GM23338 (cell line): ENCODE results near the gene MEGF6. TPM values are rescaled to one million over a fixed set of nuclear protein-coding genes. Genes with fewer than 3 reads are reported as not detected.

ENCODE experiments used
- ATAC-seq: fragments of 200-7000 bp; cut with Tn5 transposase; 3 replicates; pipeline ENCODE4 v1.9.1; 2020
- DNase-seq: peaks from one replicate; pipeline ENCODE4 v3.0.0-alpha.2; 2015; ENCODE audit warnings: low spot score
- H2AFZ ChIP-seq: fragments of 200-600 bp; sonication (generic); 2 replicates; pipeline ENCODE4 v1.8.0; 2016; ENCODE audit warnings: antibody characterized with exemption, mild to moderate bottlenecking, moderate library complexity
- H3F3A ChIP-seq: fragments of 200-600 bp; sonication (generic); replicated peaks from 2 replicates; pipeline ENCODE4 v1.8.0; 2017; ENCODE audit warnings: antibody characterized with exemption, mixed run types, low read depth
- H3K27ac ChIP-seq: fragments of 200-600 bp; sonication (generic); 2 replicates; pipeline ENCODE4 v1.6.1; 2016; ENCODE audit warnings: low read depth
- H3K27me3 ChIP-seq: fragments of 200-600 bp; sonication (generic); 2 replicates; pipeline ENCODE4 v1.8.0; 2016; ENCODE audit warnings: mild to moderate bottlenecking, mixed run types, moderate library complexity; ENCODE audit not compliant: insufficient read depth
- H3K36me3 ChIP-seq: fragments of 200-600 bp; sonication (generic); 2 replicates; pipeline ENCODE4 v1.8.0; 2016; ENCODE audit warnings: mild to moderate bottlenecking; ENCODE audit not compliant: insufficient read depth
- H3K4me1 ChIP-seq: fragments of 200-600 bp; sonication (generic); 2 replicates; pipeline ENCODE4 v1.8.0; 2016; ENCODE audit warnings: mild to moderate bottlenecking, moderate library complexity; ENCODE audit not compliant: insufficient read depth
- H3K4me2 ChIP-seq: fragments of 200-600 bp; sonication (generic); 2 replicates; pipeline ENCODE4 v1.7.1; 2017; ENCODE audit warnings: mixed run types
- H3K4me3 ChIP-seq: fragments of 200-600 bp; sonication (generic); 2 replicates; pipeline ENCODE4 v1.6.1; 2016; ENCODE audit warnings: mixed run types
- H3K79me2 ChIP-seq: fragments of 200-600 bp; sonication (generic); replicated peaks from 2 replicates; pipeline ENCODE4 v1.8.0; 2017; ENCODE audit warnings: mild to moderate bottlenecking; ENCODE audit not compliant: insufficient read depth
- H3K9me2 ChIP-seq: fragments of 200-600 bp; sonication (generic); 2 replicates; pipeline ENCODE4 v1.8.0; 2017; ENCODE audit not compliant: insufficient read depth
- H4K20me1 ChIP-seq: fragments of 200-600 bp; sonication (generic); replicated peaks from 2 replicates; pipeline ENCODE4 v1.8.0; 2017; ENCODE audit warnings: mild to moderate bottlenecking; ENCODE audit not compliant: insufficient read depth
- H3K27ac Mint-ChIP-seq: 2 replicates; pipeline ENCODE4 v1.8.0; 2020; ENCODE audit warnings: inconsistent platforms, mild to moderate bottlenecking, moderate library complexity, mixed read lengths
- H3K27me3 Mint-ChIP-seq: 3 replicates; pipeline ENCODE4 v1.8.0; 2022; ENCODE audit warnings: low read depth, mild to moderate bottlenecking, moderate library complexity, mixed read lengths, inconsistent platforms; ENCODE audit not compliant: insufficient read depth, poor library complexity
- H3K36me3 Mint-ChIP-seq: 3 replicates; pipeline ENCODE4 v1.8.0; 2021; ENCODE audit warnings: low read depth, mild to moderate bottlenecking, inconsistent platforms, moderate library complexity, mixed read lengths
- H3K4me1 Mint-ChIP-seq: 3 replicates; pipeline ENCODE4 v1.8.0; 2020; ENCODE audit warnings: mild to moderate bottlenecking, inconsistent platforms, mixed read lengths
- H3K4me3 Mint-ChIP-seq: 3 replicates; pipeline ENCODE4 v1.8.0; 2021; ENCODE audit warnings: moderate library complexity, mild to moderate bottlenecking, inconsistent platforms, mixed read lengths
- H3K9me3 Mint-ChIP-seq: 3 replicates; pipeline ENCODE4 v1.8.0; 2020; ENCODE audit warnings: moderate library complexity, mild to moderate bottlenecking, inconsistent platforms, mixed read lengths
- CREB1 ChIP-seq: fragments of 250-450 bp; sonication (Bioruptor Pico); IDR thresholded peaks from 2 replicates; pipeline ENCODE4 v1.5.0; 2020; ENCODE audit warnings: low read depth, mild to moderate bottlenecking, moderate library complexity
- EZH2 ChIP-seq: fragments of 200-600 bp; sonication (generic); IDR thresholded peaks from one replicate; pipeline ENCODE4 v1.8.0; 2017; ENCODE audit warnings: antibody characterized with exemption, mild to moderate bottlenecking, low read depth; ENCODE audit not compliant: unreplicated experiment
- EZH2phosphoT487 ChIP-seq: fragments of 200-600 bp; sonication (generic); IDR thresholded peaks from one replicate; pipeline ENCODE4 v1.8.1; 2018; ENCODE audit warnings: antibody characterized with exemption; ENCODE audit not compliant: unreplicated experiment
- JUNB ChIP-seq: IDR thresholded peaks from one replicate; pipeline ENCODE4 v1.6.1; 2016; ENCODE audit warnings: antibody characterized with exemption; ENCODE audit not compliant: unreplicated experiment
- NANOG ChIP-seq: IDR thresholded peaks from 2 replicates; pipeline ENCODE4 v1.6.1; 2016; ENCODE audit warnings: antibody characterized with exemption, borderline replicate concordance
- POLR2AphosphoS5 ChIP-seq: IDR thresholded peaks from 2 replicates; pipeline ENCODE4 v1.6.1; 2016; ENCODE audit warnings: antibody characterized with exemption, low read depth
- STAT1 ChIP-seq: IDR thresholded peaks from one replicate; pipeline ENCODE4 v1.6.1; 2016; ENCODE audit warnings: antibody characterized with exemption; ENCODE audit not compliant: unreplicated experiment
- ZNF114 ChIP-seq: fragments of 250-450 bp; sonication (Bioruptor Pico); IDR thresholded peaks from 2 replicates; pipeline ENCODE4 v1.5.0; 2020; ENCODE audit warnings: mild to moderate bottlenecking, moderate library complexity
- ZNF331 ChIP-seq: fragments of 250-450 bp; sonication (Bioruptor Pico); IDR thresholded peaks from 2 replicates; pipeline ENCODE4 v1.5.0; 2020; ENCODE audit warnings: low read depth, mild to moderate bottlenecking, moderate library complexity
- polyA plus RNA-seq: library from polyadenylated mRNA; unstranded; fragments of >200 nt; fragmentation: Nextera tagmentation; extraction: Ambion mirVana; gene quantifications from 2 replicates; pipeline ENCODE4 v1.2.1, GENCODE V29; 2016
- total RNA-seq: library from RNA; depleted of rRNA; stranded (reverse); fragments of >200 nt; shearing (Covaris generic); gene quantifications from 2 replicates; pipeline ENCODE4 v1.2.3, GENCODE V29; 2014
- TF ChIP-seq, protein P1 (sequence below): fragments of 250-450 bp; sonication (Bioruptor Pico); IDR thresholded peaks from 2 replicates; pipeline ENCODE4 v1.5.0; 2020; ENCODE audit warnings: mild to moderate bottlenecking, moderate library complexity
- TF ChIP-seq, protein P2 (sequence below), 2 experiments: fragments of 200-600 bp in 1 of 2; sonication (generic) in 1 of 2; conservative IDR thresholded peaks; 2 replicates each; pipeline versions ENCODE4 v1.5.1 to v1.6.1; 2016 to 2017; ENCODE audit warnings: antibody characterized with exemption in 2 of 2, low read depth in 2 of 2, mild to moderate bottlenecking in 2 of 2, moderate library complexity in 1 of 2
- TF ChIP-seq, protein P3 (sequence below): IDR thresholded peaks from 2 replicates; pipeline ENCODE4 v1.6.1; 2016; ENCODE audit warnings: antibody characterized with exemption
- TF ChIP-seq, protein P4 (sequence below): IDR thresholded peaks from one replicate; pipeline ENCODE4 v1.6.1; 2018; ENCODE audit warnings: antibody characterized with exemption; ENCODE audit not compliant: unreplicated experiment

Gene MEGF6
- total and polyA plus RNA-seq, 2 experiments from 2014 or later = 4.0 to 21.4 TPM

- H3K27ac Mint-ChIP-seq = no peak overlapping the region
- no peaks in the 10 kb centered on the region for H3K79me2 ChIP-seq
- ATAC-seq (no peak), DNase-seq (no peak)
- no peaks in the 10 kb centered on the region for H3K36me3 ChIP-seq
- H3K27me3 Mint-ChIP-seq = no peaks in the 10 kb centered on the region
- H3K9me2 ChIP-seq = no peaks in the 10 kb centered on the region
- H3K4me3 ChIP-seq = no peak overlapping the region
- TF ChIP-seq, protein P1, sequence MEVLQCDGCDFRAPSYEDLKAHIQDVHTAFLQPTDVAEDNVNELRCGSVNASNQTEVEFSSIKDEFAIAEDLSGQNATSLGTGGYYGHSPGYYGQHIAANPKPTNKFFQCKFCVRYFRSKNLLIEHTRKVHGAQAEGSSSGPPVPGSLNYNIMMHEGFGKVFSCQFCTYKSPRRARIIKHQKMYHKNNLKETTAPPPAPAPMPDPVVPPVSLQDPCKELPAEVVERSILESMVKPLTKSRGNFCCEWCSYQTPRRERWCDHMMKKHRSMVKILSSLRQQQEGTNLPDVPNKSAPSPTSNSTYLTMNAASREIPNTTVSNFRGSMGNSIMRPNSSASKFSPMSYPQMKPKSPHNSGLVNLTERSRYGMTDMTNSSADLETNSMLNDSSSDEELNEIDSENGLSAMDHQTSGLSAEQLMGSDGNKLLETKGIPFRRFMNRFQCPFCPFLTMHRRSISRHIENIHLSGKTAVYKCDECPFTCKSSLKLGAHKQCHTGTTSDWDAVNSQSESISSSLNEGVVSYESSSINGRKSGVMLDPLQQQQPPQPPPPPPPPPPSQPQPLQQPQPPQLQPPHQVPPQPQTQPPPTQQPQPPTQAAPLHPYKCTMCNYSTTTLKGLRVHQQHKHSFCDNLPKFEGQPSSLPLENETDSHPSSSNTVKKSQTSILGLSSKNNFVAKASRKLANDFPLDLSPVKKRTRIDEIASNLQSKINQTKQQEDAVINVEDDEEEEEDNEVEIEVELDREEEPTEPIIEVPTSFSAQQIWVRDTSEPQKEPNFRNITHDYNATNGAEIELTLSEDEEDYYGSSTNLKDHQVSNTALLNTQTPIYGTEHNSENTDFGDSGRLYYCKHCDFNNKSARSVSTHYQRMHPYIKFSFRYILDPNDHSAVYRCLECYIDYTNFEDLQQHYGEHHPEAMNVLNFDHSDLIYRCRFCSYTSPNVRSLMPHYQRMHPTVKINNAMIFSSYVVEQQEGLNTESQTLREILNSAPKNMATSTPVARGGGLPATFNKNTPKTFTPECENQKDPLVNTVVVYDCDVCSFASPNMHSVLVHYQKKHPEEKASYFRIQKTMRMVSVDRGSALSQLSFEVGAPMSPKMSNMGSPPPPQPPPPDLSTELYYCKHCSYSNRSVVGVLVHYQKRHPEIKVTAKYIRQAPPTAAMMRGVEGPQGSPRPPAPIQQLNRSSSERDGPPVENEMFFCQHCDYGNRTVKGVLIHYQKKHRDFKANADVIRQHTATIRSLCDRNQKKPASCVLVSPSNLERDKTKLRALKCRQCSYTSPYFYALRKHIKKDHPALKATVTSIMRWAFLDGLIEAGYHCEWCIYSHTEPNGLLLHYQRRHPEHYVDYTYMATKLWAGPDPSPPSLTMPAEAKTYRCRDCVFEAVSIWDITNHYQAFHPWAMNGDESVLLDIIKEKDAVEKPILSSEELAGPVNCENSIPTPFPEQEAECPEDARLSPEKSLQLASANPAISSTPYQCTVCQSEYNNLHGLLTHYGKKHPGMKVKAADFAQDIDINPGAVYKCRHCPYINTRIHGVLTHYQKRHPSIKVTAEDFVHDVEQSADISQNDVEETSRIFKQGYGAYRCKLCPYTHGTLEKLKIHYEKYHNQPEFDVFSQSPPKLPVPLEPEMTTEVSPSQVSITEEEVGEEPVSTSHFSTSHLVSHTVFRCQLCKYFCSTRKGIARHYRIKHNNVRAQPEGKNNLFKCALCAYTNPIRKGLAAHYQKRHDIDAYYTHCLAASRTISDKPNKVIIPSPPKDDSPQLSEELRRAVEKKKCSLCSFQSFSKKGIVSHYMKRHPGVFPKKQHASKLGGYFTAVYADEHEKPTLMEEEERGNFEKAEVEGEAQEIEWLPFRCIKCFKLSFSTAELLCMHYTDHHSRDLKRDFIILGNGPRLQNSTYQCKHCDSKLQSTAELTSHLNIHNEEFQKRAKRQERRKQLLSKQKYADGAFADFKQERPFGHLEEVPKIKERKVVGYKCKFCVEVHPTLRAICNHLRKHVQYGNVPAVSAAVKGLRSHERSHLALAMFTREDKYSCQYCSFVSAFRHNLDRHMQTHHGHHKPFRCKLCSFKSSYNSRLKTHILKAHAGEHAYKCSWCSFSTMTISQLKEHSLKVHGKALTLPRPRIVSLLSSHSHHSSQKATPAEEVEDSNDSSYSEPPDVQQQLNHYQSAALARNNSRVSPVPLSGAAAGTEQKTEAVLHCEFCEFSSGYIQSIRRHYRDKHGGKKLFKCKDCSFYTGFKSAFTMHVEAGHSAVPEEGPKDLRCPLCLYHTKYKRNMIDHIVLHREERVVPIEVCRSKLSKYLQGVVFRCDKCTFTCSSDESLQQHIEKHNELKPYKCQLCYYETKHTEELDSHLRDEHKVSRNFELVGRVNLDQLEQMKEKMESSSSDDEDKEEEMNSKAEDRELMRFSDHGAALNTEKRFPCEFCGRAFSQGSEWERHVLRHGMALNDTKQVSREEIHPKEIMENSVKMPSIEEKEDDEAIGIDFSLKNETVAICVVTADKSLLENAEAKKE (CRISPR knock-in tag) = no peak
- TF ChIP-seq EZH2 (no peak), JUNB (no peak), STAT1 (no peak), NANOG (no peak), EZH2phosphoT487 (no peak), ZNF114 (CRISPR knock-in tag) (no peak), POLR2AphosphoS5 (no peak), ZNF331 (no peak), CREB1 (CRISPR knock-in tag) (no peak)
- TF ChIP-seq, protein P2, sequence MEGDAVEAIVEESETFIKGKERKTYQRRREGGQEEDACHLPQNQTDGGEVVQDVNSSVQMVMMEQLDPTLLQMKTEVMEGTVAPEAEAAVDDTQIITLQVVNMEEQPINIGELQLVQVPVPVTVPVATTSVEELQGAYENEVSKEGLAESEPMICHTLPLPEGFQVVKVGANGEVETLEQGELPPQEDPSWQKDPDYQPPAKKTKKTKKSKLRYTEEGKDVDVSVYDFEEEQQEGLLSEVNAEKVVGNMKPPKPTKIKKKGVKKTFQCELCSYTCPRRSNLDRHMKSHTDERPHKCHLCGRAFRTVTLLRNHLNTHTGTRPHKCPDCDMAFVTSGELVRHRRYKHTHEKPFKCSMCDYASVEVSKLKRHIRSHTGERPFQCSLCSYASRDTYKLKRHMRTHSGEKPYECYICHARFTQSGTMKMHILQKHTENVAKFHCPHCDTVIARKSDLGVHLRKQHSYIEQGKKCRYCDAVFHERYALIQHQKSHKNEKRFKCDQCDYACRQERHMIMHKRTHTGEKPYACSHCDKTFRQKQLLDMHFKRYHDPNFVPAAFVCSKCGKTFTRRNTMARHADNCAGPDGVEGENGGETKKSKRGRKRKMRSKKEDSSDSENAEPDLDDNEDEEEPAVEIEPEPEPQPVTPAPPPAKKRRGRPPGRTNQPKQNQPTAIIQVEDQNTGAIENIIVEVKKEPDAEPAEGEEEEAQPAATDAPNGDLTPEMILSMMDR (conservative IDR thresholded peaks at IDR 0.05; ENCODE audit: low read depth in 2 of 2) = no peak
- TF ChIP-seq, protein P3, sequence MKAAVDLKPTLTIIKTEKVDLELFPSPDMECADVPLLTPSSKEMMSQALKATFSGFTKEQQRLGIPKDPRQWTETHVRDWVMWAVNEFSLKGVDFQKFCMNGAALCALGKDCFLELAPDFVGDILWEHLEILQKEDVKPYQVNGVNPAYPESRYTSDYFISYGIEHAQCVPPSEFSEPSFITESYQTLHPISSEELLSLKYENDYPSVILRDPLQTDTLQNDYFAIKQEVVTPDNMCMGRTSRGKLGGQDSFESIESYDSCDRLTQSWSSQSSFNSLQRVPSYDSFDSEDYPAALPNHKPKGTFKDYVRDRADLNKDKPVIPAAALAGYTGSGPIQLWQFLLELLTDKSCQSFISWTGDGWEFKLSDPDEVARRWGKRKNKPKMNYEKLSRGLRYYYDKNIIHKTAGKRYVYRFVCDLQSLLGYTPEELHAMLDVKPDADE = no peak
- TF ChIP-seq, protein P4, sequence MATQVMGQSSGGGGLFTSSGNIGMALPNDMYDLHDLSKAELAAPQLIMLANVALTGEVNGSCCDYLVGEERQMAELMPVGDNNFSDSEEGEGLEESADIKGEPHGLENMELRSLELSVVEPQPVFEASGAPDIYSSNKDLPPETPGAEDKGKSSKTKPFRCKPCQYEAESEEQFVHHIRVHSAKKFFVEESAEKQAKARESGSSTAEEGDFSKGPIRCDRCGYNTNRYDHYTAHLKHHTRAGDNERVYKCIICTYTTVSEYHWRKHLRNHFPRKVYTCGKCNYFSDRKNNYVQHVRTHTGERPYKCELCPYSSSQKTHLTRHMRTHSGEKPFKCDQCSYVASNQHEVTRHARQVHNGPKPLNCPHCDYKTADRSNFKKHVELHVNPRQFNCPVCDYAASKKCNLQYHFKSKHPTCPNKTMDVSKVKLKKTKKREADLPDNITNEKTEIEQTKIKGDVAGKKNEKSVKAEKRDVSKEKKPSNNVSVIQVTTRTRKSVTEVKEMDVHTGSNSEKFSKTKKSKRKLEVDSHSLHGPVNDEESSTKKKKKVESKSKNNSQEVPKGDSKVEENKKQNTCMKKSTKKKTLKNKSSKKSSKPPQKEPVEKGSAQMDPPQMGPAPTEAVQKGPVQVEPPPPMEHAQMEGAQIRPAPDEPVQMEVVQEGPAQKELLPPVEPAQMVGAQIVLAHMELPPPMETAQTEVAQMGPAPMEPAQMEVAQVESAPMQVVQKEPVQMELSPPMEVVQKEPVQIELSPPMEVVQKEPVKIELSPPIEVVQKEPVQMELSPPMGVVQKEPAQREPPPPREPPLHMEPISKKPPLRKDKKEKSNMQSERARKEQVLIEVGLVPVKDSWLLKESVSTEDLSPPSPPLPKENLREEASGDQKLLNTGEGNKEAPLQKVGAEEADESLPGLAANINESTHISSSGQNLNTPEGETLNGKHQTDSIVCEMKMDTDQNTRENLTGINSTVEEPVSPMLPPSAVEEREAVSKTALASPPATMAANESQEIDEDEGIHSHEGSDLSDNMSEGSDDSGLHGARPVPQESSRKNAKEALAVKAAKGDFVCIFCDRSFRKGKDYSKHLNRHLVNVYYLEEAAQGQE = no peak
- H3K4me3 Mint-ChIP-seq = no peak overlapping the region
- H2AFZ ChIP-seq = no peak overlapping the region
- no peaks in the 10 kb centered on the region for H3K4me1 ChIP-seq
- no peak overlapping the region for H3K27ac ChIP-seq
- H3K4me2 ChIP-seq = no peak overlapping the region
- no peaks in the 10 kb centered on the region for H4K20me1 ChIP-seq
- no peaks in the 10 kb centered on the region for H3K27me3 ChIP-seq
- H3F3A ChIP-seq = no peaks in the 10 kb centered on the region
- no peaks in the 10 kb centered on the region for H3K9me3 Mint-ChIP-seq
- no peaks in the 10 kb centered on the region for H3K4me1 Mint-ChIP-seq
- H3K36me3 Mint-ChIP-seq = peaks cover 5% of the 10 kb centered on the region
Measured at GRCh38 chr1:3577300-3577699, 34.0 kb downstream of the MEGF6 start.
